ENCODE measurements around the gene FGD5. TPM values are rescaled to one million over a fixed set of nuclear protein-coding genes. Genes with fewer than 3 reads are reported as not detected.
A peak's percentile ranks its signal among the peaks of the same experiment; 100 is the strongest.
"Not testable (repeated sequence)": the region's sequence is repeated elsewhere in the genome, so short reads cannot be mapped to it uniquely, and the experiment has no call there.

FGD5 gene
- total RNA-seq, 2 donors from 2014 or later = 34.7 to 35.4 TPM

DNA sequence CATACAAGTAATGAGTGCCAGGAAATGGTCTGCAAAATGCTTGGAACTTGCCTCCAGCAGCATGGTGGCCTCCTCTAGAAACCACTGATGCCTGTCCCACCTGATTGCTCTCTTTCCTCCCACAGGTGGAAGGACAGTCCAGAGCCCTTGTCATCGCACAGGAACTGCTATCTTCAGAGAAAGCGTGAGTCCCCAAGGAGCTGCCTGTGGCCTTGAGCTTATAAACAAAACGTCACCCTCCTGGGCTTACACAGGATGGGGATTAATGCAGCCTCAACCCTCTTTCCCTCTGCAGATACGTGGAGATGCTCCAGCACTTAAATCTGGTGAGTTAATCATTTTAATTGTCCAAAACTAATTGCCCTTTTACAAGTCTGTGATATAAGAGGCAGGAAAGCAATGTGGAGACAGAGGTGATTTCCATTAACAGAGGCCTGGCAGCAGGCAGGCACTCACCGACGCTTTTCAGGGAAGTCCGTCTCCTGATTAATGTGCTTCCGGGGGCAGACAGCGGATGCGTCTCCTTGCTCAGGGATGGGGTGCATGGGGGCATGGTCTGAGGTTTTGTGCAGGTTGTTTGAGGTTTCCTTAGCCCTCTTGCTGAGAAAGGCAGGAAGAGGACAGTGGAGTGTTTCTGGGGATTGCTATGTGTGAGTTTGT is 61.8 kb downstream of the FGD5 start:
- intact Hi-C loops (cut with DNase I) = no loop called here
- DNase-seq (ENCODE audit: low spot score) = peak; percentile 24

DNA sequence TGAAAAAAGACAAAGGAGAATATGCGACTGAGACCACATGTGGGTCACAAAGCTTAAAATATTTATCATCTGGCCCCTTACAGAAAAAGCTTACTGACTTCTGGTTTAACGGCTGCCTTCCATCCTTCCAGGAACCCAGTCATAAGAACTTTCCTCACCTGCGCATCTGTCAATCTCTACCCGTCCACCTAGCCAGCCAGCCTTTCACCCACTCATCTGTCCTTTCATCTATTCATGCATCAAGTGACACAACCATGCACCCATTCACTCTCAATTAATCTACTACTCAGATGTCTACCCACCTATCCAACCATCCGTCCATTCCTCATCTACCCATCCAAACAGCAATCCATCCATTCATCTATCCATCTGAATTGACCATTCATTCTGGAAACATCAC is 64.5 kb downstream of the FGD5 start:
- intact Hi-C loops (cut with DNase I) = no loop called here
- DNase-seq (ENCODE audit: low spot score) = no peak

DNA sequence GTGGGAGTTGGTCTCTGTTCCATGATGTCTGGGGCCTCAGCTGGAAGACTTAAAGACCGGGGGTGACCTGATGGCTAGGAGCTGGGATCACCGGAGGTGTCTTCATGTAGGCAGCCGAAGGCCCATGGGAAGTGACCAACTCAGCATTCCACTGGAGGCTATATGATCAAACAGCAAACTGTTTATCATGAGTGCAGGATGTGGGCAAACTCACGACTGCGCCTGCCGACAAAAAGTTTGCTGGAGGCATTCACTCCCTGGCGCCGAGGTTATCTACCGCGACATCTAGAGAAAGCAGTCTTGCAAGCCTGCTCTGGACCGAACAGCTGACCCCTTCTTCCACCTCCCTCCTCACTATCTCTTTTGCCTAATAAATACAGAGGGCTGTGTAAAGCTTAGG is 65.9 kb downstream of the FGD5 start:
- DNase-seq (ENCODE audit: low spot score) = no peak
- intact Hi-C loops (cut with DNase I) = no loop called here

DNA sequence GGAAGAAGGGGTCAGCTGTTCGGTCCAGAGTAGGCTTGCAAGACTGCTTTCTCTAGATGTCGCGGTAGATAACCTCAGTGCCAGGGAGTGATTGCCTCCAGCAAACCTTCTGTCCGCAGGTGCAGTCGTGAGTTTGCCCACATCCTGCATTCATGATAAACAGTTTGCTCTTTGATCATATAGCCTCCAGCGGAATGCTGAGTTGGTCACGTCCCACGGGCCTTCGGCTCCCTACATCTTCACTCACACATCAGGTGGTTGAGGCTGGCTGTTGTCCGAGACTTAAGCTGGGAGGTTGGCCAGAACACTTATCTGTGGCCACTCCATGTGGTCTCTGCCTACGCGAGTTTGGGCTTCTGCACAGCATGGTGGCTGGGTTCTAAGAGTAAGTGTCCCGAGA is 66.5 kb downstream of the FGD5 start:
- DNase-seq (ENCODE audit: low spot score) = no peak
- intact Hi-C loops (cut with DNase I) = no loop called here

DNA sequence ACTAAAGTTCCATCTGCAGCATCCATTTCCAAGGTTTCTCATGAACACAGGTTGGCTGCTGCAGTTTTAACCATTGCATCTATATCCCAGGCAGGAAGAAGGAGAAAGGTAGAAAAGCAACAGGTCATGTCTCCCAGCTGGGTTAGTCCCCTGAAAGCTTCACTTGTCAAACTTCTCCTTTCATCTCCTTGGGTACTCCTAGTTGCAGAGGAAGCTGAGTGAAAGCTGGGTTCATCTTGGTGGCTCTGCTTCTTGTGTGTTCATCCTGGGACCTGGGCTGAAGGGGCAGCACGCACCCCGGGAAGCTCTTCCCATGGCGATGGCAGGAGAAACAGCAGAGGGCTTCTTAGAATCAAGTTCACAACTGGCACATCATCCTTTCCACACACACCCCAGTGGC is 67.3 kb downstream of the FGD5 start:
- intact Hi-C loops (cut with DNase I) = no loop called here
- DNase-seq (ENCODE audit: low spot score) = no peak

DNA sequence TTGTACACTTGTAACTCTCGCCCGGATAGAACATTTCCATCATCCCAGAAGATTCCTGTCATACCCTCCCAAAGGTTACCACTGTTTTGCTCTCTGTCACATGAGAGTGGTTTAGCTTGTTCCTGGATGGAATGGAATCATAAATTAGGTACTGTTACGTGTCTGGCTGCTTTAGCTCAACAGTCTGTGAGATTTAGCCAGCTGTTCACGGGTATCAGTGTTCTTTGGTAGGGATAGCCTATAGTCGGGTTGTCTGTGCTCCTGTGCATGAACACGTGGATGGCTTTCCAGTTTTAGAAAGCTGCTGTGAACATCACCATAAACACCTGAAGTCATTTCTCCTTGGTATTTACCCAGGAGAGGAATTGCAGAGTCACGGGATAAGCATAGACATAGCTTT is 70.4 kb downstream of the FGD5 start:
- no peak for DNase-seq (ENCODE audit: low spot score)
- intact Hi-C loops (cut with DNase I) = no loop called here

DNA sequence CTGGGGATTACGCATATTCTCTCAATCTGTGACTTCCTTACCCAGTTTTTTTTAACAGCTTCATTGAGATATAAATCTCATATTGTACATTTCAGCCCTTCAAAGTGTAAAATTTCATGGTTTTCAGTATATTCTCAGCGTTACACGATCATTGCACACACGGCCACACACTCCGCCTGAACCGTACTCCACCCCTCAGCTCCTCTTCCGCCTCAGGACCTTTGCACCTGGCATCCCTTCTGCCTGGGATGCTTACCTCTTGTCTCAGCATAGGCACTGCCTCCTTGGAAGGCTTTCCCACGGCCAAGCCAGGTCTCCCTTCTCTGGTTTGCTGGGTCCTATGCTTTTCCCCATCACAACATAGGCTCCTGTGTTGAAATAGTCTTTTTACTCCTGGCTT is 71.2 kb downstream of the FGD5 start:
- intact Hi-C loops (cut with DNase I) = no loop called here
- DNase-seq (ENCODE audit: low spot score) = no peak

DNA sequence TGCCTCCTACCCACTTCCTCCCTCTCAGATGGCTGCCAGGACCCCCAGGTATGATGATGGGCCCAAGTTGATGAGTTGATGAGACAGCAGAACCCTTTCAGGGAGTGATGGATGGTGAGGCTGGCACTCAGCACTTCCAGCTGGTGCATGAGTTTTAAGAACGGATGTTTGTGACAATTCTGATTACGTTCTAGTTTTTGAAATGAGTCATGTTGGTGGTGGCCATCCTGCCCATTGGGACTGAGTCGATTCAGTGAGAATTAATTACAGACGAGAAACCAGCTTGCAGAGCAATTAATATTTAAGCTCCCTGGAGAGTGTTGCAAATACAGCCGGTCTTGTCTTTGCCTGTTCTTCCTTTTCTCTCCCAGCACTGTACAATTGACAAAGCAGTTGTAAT is 71.7 kb downstream of the FGD5 start:
- no peak for DNase-seq (ENCODE audit: low spot score)
- intact Hi-C loops (cut with DNase I) = no loop called here

DNA sequence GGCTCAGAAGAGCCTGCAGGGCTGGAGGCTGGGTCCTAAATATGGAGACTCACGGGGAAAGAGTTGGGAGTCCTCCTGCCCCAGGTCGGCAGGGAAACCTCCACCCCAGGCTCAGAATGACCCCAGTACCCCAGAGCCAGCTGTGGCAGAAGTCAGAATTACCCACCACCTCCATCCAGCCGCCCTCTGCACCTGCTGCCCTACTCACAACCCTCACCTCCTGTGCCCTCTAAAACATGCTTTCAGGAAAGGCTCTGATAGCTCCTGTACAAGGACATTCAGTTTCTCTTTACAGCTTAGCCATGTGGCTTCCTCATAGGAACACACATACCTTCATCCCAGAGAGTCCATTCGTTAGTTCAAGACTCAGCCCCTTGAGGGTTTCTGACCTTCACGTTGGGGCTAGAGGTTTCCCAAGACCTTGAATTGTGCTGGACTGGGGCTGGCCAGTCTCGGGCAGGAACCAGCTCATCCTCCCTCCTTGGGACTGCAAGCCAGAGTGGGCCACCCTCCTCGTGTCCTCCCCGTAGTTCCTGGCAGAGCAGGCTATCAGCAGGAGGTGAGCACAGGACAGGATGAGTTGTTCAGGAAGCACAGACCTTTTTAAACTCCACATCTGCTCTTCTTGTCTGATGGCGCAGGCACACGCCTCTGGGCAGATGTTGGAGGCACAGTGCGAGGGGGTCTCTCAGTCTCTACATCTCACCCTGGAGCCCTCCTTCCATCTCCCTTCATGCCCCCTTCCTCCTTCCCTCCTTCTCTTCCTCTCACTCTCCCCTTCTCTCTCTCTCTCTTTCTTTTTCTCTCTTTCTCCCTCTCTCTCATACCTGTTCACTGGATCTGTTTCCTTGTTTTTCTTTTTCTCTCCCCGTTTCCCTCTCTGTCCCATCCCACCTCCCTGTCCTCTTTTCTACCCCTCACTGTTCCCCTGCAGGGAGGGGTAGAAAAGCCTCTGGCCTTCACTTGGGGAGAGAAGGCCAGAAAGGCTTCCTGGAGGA is 72.7 kb downstream of the FGD5 start:
- intact Hi-C loops (cut with DNase I) = no loop called here
- no peak for DNase-seq (ENCODE audit: low spot score)

DNA sequence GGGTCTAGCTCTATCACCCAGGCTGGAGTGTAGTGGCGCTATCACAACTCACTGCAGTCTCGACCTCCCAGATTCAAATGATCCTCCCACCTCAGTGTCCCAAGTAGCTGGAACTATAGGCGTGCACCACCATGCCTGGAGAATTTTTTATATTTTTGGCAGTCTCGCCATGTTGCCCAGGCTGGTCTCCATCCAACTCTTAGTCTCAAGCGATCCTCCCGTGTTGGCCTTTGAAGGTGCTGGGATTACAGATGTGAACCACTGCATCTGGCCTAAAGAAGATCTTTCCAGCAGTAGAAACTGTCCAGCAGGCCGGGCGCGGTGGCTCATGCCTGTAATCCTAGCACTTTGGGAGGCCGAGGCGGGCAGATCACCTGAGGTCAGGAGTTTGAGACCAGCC is 73.5 kb downstream of the FGD5 start:
- no peak for DNase-seq (ENCODE audit: low spot score)
- intact Hi-C loops (cut with DNase I) = no loop called here

DNA sequence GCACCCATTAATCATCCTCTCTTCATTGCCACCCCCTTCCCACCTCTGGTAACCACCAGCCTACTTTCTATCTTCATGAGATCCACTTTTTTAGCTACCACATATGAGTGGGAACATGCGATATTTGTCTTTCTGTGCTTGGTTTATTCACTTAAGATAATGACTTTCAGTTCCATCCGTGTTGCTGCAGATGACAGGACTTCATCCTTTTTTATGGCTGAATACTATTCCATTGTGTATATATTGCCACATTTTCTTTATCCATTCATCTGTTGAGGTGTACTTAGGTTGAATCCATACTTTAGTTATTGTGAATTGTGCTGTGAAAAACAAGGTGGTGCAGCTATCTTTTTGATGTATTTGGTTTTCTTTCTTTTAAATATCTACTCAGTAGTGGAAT is 75.3 kb downstream of the FGD5 start:
- intact Hi-C loops (cut with DNase I) = no loop called here
- no peak for DNase-seq (ENCODE audit: low spot score)

DNA sequence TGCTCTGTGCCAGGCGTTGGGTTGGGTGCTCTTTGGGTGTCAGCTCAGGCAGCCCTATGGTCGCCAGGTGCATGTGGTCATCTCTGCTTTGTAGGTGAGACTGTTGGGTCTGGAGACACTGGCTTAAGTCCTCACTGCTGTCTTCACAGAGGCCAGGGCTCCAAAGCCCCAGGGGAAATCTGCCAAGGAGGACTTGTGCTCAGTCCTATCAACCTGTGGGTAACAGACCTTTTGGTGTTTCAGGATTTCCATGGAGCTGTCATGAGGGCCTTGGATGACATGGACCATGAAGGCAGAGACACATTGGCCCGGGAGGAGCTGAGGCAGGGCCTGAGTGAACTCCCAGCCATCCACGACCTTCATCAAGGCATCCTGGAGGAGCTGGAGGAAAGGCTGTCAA is 78.5 kb downstream of the FGD5 start:
- DNase-seq (ENCODE audit: low spot score) = no peak
- intact Hi-C loops (cut with DNase I) = no loop called here

DNA sequence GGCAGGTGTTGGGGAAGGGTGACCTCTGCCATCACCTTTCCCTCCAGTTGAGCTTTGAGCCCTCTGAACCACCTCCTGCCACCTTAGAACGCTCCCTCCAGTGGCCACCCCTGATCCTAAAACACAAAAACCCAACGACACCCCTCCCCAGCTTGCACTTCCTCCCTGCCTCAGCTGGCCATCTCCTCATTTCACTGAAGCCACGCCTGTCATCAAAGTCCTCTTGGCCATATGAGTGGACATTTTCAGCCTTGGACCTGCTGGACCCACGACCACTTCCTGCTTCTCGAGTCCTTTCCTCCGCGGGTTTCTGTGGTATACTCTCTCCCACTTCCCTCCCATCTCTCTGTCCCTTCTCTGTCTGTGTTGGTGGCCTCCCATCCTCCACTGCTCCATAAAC is 80.2 kb downstream of the FGD5 start:
- DNase-seq (ENCODE audit: low spot score) = no peak
- intact Hi-C loops (cut with DNase I) = no loop called here

DNA sequence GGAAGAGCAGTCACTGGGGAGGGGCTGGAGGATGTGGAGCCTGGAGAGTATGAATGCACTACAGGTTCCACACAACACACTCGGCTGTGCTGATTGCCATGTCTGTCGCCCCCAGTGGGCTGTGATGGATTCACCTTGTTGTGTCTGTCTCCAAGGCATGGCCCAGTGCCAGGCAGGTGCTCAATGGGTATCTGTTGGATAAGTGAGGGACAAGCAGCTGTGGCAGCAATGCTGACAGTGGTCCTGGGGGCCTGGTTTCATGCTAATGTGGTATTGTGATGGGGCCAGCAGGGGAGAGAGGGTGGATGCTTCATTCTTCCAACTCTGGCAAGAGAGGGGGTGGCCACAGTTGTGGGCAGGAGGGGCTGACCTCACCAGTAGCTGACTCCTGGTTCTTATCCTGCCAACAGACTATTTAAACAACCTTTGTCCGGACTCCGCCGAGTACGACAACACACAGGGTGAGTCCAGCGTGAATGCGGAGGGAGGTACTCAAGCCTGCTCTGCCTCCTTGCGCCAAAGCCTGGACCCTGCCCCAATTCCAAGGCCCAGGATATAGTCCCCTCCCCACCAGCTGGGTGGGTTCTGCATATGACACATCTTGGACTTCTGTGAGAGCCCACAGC is 81.3 kb downstream of the FGD5 start:
- intact Hi-C loops (cut with DNase I) = loop anchor here in 1 of 2 donors (2.0 kb wide), 1 partner anchor 53 kb away; no protein-coding TSS in a partner anchor
- DNase-seq (ENCODE audit: low spot score) = no peak

DNA sequence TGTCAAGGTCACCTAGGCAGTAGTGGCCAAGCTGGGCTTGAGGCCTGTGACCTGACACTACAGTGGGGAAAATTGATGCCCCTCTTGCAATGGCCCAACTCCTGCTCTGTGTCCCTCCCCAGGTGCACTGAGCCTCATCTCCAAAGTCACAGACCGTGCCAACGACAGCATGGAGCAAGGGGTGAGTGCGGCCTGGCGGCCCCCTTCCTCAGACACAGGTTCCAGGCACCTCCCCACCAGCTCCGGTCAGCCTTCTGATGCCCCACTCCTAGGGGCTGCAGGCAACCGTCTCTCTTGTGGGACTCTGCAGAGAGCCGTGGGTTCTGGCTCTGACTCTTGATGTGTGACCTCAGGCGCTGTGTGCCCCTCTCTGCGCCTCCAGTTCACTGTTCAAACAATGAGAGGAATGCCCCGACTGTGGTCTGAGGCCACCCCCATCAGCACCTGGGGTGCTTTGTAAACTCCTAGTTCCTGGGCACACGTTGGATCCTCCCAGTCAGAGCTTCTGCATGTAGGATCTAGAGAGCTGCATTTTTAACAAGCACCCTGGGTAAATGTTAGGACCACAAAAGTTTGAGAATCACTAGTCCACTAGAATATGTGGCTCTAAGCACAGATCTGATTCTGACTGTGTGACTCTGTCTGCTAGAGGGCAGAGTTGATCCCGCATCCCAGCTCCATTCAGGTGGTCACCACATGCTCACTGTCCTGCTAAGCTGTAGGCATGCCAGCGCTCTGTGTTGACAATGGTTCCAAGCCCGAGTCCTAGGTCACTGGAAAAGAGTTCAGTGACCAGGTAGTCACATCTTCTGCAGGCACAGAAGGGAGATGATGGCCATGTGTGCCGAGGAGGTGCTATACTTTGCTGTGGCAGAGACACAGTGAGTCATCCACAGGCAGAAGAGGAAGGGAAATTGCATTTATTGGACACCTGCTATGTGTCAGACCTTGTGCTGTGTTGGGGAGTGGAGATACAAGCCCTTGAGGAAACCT is 82.4 kb downstream of the FGD5 start:
- no peak for DNase-seq (ENCODE audit: low spot score)
- intact Hi-C loops (cut with DNase I) = loop anchor here in 1 of 2 donors (2.0 kb wide), 1 partner anchor 54 kb away; no protein-coding TSS in a partner anchor

DNA sequence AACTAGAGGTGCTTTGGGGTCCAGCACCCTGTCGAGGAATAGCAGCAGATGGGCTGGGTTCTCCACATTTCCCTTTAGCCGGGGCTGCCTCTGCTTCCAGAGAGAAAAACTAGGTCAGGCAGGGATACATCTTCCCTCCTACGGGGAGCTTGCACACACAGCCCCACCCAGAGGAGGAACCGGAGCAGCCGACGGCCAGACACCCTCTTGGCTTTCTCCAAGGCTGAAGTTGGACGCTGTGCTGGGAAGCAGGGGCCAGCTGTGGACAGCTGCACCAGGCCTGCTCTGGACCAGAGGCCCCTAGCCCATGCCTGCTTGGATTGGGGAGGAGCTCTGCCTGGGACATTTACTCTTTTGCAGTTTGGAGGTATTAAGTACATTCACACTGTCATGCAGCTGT is 84.0 kb downstream of the FGD5 start:
- intact Hi-C loops (cut with DNase I) = no loop called here
- DNase-seq (ENCODE audit: low spot score) = peak; percentile 89

DNA sequence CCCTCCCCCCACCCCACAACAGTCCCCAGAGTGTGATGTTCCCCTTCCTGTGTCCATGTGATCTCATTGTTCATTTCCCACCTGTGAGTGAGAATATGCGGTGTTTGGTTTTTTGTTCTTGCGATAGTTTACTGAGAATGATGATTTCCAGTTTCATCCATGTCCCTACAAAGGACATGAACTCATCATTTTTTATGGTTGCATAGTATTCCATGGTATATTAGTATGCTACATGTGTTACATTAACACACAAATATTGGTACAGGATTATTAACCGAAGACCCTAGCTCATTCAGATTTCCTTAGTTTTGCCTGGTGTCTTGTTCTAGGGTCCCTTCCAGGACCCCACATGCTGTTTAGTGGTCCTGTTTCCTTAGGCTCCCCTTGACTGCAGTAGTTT is 84.7 kb downstream of the FGD5 start:
- intact Hi-C loops (cut with DNase I); DNase-seq (ENCODE audit: low spot score): not testable (repeated sequence)

DNA sequence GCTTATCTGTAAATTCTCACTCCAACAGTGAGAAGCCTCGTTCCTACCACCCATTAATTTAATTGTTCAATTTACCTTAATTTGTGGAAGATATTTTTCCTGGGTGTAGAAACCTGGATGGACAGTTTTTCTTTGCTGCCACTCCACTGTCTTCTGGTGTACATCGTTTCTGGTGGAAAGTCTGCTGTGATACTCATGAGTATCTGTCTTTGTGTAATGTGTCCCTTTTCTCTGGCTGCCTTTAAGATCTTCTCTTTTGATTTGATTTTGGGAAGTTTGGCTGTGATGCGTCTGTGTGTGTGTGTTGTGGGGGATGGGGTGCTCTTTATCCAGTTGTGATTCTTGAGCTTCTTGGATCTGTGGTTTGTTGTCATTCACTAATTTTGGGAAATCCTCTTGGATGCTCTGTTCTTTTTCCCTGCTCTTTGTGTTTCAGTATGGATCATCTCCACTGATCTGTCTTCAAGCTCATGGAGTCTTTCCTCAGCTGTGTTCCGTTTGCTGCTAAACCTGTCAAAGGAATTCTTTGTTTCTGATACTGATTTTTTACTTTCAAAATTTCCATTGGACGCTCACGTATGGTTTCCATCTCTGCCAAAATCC is 86.4 kb downstream of the FGD5 start:
- intact Hi-C loops (cut with DNase I) = no loop called here
- no peak for DNase-seq (ENCODE audit: low spot score)
